H54 (cell line): ENCODE results near the gene LMO4.

Experiments
- DNase-seq: peaks from one replicate; pipeline ENCODE4 v3.0.0; 2011; ENCODE audit warnings: low spot score, mixed read lengths; ENCODE audit not compliant: insufficient read length
- FAIRE-seq: peaks from 3 replicates; lab custom pipeline; 2011; peaks lifted over from hg19 to GRCh38; lab: Jason Lieb, UNC
- POLR2A ChIP-seq: IDR thresholded peaks from 2 replicates; pipeline ENCODE4 v1.6.1; 2011; ENCODE audit warnings: low read depth, mild to moderate bottlenecking, low read length

LMO4 gene

GRCh38 chr1:87359586-87359985 is 30.9 kb downstream of the LMO4 start:
- no peak for TF ChIP-seq POLR2A
- DNase-seq: no peak

GRCh38 chr1:87362063-87362833 is 33.6 kb downstream of the LMO4 start:
- TF ChIP-seq POLR2A: no peak
- FAIRE-seq: no peak
- DNase-seq: no peak

More at GRCh38 chr1:87359586-87359985, 30.9 kb downstream of the LMO4 start:
- FAIRE-seq: no peak

- FAIRE-seq (no peak), DNase-seq (no peak)
- no peak for TF ChIP-seq POLR2A
These were observed 34.2 kb downstream of the LMO4 start for GRCh38 chr1:87362834-87363426.

GRCh38 chr1:87367549-87367948 is 38.9 kb downstream of the LMO4 start:
- DNase-seq: no peak
- FAIRE-seq: no peak
- TF ChIP-seq POLR2A: no peak

GRCh38 chr1:87368907-87369306 is 40.2 kb downstream of the LMO4 start:
- FAIRE-seq (peak; percentile 11), DNase-seq (no peak)
- no peak for TF ChIP-seq POLR2A

GRCh38 chr1:87369736-87370478 is 41.2 kb downstream of the LMO4 start:
- no peak for TF ChIP-seq POLR2A
- DNase-seq: no peak
- FAIRE-seq: no peak

GRCh38 chr1:87370544-87370943 is 41.9 kb downstream of the LMO4 start:
- no peak for DNase-seq
- FAIRE-seq: no peak
- TF ChIP-seq POLR2A: no peak

- FAIRE-seq (no peak), DNase-seq (no peak)
- no peak for TF ChIP-seq POLR2A
These were observed 50.6 kb downstream of the LMO4 start for GRCh38 chr1:87379306-87379705.

- no peak for TF ChIP-seq POLR2A
- no peak for DNase-seq
- FAIRE-seq: no peak
These were observed 57.6 kb downstream of the LMO4 start for GRCh38 chr1:87386217-87386790.

GRCh38 chr1:87388411-87388810 is 59.7 kb downstream of the LMO4 start:
- no peak for TF ChIP-seq POLR2A
- DNase-seq (no peak), FAIRE-seq (no peak)

- DNase-seq (no peak), FAIRE-seq (no peak)
- TF ChIP-seq POLR2A: no peak
These were observed 60.3 kb downstream of the LMO4 start for GRCh38 chr1:87389011-87389410.

- DNase-seq (no peak), FAIRE-seq (no peak)
- TF ChIP-seq POLR2A: no peak
These were observed 60.9 kb downstream of the LMO4 start for GRCh38 chr1:87389546-87389945.

GRCh38 chr1:87392248-87393192 is 63.8 kb downstream of the LMO4 start:
- TF ChIP-seq POLR2A: no peak
- FAIRE-seq: peak; percentile 97
- peak; percentile 6 for DNase-seq
